ENCODE measurements around the gene ADAMTS3.

Gene ADAMTS3

DNA sequence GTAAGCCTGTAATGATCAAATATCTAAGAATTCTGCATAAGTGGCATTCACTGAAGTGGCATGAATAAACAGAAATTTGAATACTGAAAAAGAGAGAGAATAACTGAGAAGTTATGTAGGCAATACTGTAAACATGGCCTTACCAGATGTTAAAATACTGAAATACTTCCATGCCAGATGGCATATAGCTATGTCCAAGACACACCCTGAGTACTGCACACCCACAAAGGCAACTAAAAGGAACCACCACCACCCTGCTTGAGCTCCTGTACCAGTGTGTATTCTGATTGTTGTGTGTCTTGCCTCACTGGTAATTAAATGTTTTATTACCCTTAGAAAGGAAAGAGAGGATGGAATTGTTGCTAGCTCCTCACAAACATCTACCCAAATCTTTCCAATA is 192.1 kb downstream of the ADAMTS3 start:
- H3K4me1 ChIP-seq (ENCODE audit: control insufficient read depth, insufficient read depth, low read length): no peaks in the 10 kb centered on the region
- CTCF ChIA-PET: interaction anchor here (2.1 kb wide), 1 partner anchor 91 kb away, joined by 5 read pairs; no protein-coding TSS in a partner anchor
- POLR2A ChIA-PET: no interaction called here
- H3K36me3 ChIP-seq (ENCODE audit: control insufficient read depth in 2 of 2, insufficient read depth in 1 of 2, low read length in 2 of 2): no peaks in the 10 kb centered on the region
- H3K9me3 ChIP-seq (ENCODE audit: control insufficient read depth, insufficient read depth, low read depth, low read length): no peaks in the 10 kb centered on the region
- TF ChIP-seq PRDM4 (tag by site-specific recombination; IDR thresholded peaks at IDR 0.05): no peak
- H3K27ac ChIP-seq (ENCODE audit: extremely low read depth, low read depth, low read length): no peak overlapping the region
- no peak overlapping the region for H3K4me3 ChIP-seq (ENCODE audit: low read depth, low read length)

DNA sequence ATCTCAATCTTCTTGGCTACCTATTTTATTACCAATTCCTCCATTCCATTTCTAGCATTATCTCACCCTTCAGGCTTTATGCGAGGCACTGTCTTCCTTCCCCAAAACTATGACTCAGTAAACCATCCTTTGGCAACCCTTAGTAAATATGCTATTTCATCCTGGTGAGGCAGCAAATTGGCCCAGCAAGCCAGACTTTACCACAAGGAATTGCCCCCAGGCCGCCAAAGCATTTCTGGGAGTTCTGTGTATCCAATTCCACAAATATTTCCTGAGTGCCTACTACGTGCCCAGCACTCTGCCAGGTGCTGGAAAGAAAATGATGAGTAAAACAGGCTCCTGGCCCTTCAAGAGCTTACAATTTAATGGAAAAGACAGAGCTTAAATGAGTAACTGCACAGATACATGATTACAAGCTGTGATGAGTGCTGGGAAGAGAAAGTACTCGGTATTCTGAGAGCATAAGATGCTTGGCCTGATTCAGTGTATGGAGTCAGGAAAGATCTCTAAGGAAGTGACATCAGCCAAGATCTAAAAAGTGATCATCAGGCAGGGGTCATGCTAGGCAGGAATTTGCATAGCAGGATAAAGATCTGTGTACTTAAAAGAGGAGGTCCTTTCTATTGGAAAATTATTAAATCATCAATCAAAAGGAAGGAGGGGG is 193.8 kb downstream of the ADAMTS3 start:
- Histone ChIP-seq H3K27ac (ENCODE audit: extremely low read depth, low read depth, low read length) (no peak overlapping the region), H3K9me3 (ENCODE audit: control insufficient read depth, insufficient read depth, low read depth, low read length) (no peaks in the 10 kb centered on the region), H3K36me3 (ENCODE audit: control insufficient read depth in 2 of 2, insufficient read depth in 1 of 2, low read length in 2 of 2) (no peaks in the 10 kb centered on the region), H3K4me1 (ENCODE audit: control insufficient read depth, insufficient read depth, low read length) (no peaks in the 10 kb centered on the region), H3K4me3 (ENCODE audit: low read depth, low read length) (no peak overlapping the region)
- ChIA-PET POLR2A (no interaction called here), CTCF (no interaction called here)
- TF ChIP-seq ZNF223 (tag by site-specific recombination; IDR thresholded peaks at IDR 0.05): no peak
- TF ChIP-seq ZBTB10 (tag by site-specific recombination; IDR thresholded peaks at IDR 0.05): no peak
- no peak for TF ChIP-seq ZNF548 (tag by site-specific recombination; IDR thresholded peaks at IDR 0.05)
- TF ChIP-seq, protein P1, sequence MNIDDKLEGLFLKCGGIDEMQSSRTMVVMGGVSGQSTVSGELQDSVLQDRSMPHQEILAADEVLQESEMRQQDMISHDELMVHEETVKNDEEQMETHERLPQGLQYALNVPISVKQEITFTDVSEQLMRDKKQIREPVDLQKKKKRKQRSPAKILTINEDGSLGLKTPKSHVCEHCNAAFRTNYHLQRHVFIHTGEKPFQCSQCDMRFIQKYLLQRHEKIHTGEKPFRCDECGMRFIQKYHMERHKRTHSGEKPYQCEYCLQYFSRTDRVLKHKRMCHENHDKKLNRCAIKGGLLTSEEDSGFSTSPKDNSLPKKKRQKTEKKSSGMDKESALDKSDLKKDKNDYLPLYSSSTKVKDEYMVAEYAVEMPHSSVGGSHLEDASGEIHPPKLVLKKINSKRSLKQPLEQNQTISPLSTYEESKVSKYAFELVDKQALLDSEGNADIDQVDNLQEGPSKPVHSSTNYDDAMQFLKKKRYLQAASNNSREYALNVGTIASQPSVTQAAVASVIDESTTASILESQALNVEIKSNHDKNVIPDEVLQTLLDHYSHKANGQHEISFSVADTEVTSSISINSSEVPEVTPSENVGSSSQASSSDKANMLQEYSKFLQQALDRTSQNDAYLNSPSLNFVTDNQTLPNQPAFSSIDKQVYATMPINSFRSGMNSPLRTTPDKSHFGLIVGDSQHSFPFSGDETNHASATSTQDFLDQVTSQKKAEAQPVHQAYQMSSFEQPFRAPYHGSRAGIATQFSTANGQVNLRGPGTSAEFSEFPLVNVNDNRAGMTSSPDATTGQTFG (tag by site-specific recombination; IDR thresholded peaks at IDR 0.05; ENCODE audit: borderline replicate concordance): no peak
- TF ChIP-seq ZNF302 (tag by site-specific recombination; IDR thresholded peaks at IDR 0.05; ENCODE audit: low read depth): no peak
- no peak for TF ChIP-seq RBAK (tag by site-specific recombination; IDR thresholded peaks at IDR 0.05)
- no peak for TF ChIP-seq ZSCAN18 (tag by site-specific recombination; IDR thresholded peaks at IDR 0.05)
- TF ChIP-seq, protein P2, sequence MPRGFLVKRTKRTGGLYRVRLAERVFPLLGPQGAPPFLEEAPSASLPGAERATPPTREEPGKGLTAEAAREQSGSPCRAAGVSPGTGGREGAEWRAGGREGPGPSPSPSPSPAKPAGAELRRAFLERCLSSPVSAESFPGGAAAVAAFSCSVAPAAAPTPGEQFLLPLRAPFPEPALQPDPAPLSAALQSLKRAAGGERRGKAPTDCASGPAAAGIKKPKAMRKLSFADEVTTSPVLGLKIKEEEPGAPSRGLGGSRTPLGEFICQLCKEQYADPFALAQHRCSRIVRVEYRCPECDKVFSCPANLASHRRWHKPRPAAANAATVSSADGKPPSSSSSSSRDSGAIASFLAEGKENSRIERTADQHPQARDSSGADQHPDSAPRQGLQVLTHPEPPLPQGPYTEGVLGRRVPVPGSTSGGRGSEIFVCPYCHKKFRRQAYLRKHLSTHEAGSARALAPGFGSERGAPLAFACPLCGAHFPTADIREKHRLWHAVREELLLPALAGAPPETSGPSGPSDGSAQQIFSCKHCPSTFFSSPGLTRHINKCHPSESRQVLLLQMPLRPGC (tag by site-specific recombination; IDR thresholded peaks at IDR 0.05): no peak
- no peak for TF ChIP-seq ZNF202 (tag by site-specific recombination; IDR thresholded peaks at IDR 0.05; ENCODE audit: borderline replicate concordance)
- no peak for TF ChIP-seq ZNF660 (tag by site-specific recombination; IDR thresholded peaks at IDR 0.05)
- no peak for TF ChIP-seq ZNF544 (tag by site-specific recombination; IDR thresholded peaks at IDR 0.05)
- TF ChIP-seq ZNF175 (tag by site-specific recombination; IDR thresholded peaks at IDR 0.05): no peak
- no peak for TF ChIP-seq ZFP41 (tag by site-specific recombination; IDR thresholded peaks at IDR 0.05; ENCODE audit: borderline replicate concordance)
- no peak for TF ChIP-seq HOXA7 (CRISPR knock-in tag; IDR thresholded peaks at IDR 0.05; ENCODE audit: borderline replicate concordance)
- TF ChIP-seq ZBTB26 (tag by site-specific recombination; optimal IDR thresholded peaks at IDR 0.05): no peak
- no peak for TF ChIP-seq HIC1 (tag by site-specific recombination; IDR thresholded peaks at IDR 0.05)
- TF ChIP-seq EGR2 (tag by site-specific recombination; IDR thresholded peaks at IDR 0.05; ENCODE audit: low read depth): no peak
- TF ChIP-seq ZNF571 (tag by site-specific recombination; IDR thresholded peaks at IDR 0.05): no peak

All from HEK293 (cell line).